Measurements from ENCODE around the gene GPR78.

- TF ChIP-seq CTCF (IDR thresholded peaks at IDR 0.05; ENCODE audit: low read depth, low read length) = no peak
- no peak for TF ChIP-seq EZH2phosphoT487 (IDR thresholded peaks at IDR 0.05; ENCODE audit: low read depth)
These were observed 36.6 kb upstream of the GPR78 start for GRCh38 chr4:8543623-8544022.
